Measurements from ENCODE around the gene HDAC8. TPM values are rescaled to one million over a fixed set of nuclear protein-coding genes. Genes with fewer than 3 reads are reported as not detected.

Gene HDAC8
- total RNA-seq, 1 experiment from 2014 or later = 26.2 TPM

DNA sequence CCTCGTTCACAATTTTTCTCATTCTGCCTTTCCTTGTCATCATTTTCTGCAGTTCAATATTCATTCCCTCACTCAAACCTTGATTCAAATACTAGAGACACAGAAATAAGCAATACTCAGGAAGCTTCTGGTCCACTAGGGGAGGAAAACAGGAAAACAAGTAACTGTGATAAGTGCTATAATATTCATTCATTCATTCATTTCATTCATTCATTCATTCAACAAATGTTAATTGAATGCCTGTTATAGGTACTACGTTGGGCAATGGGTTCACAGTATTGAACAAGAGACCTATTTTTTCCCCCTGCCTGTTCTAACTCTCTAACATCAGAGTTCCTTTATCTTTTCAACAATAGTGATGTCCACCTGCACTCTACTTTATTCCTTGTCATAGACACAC lies 104.0 kb downstream of the HDAC8 start:
- no peaks in the 10 kb centered on the region for H3K9me3 Mint-ChIP-seq (ENCODE audit: unreplicated experiment)
- CTCF ChIA-PET = no interaction called here
- Histone ChIP-seq H3K4me3 (ENCODE audit: low read depth, low read length) (no peak overlapping the region), H3K36me3 (ENCODE audit: control insufficient read depth, insufficient read depth, low read length) (no peaks in the 10 kb centered on the region), H3K9me3 (no peaks in the 10 kb centered on the region), H3K27me3 (replicated peaks; ENCODE audit: control insufficient read depth, insufficient read depth, low read length) (no peaks in the 10 kb centered on the region), H3K4me1 (no peaks in the 10 kb centered on the region)
- POLR2A ChIA-PET = no interaction called here
- H3K4me1 Mint-ChIP-seq (ENCODE audit: low read depth, unreplicated experiment) = no peaks in the 10 kb centered on the region
- H3K36me3 Mint-ChIP-seq (ENCODE audit: insufficient read depth, unreplicated experiment) = no peaks in the 10 kb centered on the region
- no peak overlapping the region for H3K4me3 Mint-ChIP-seq (ENCODE audit: unreplicated experiment)
- no peak for TF ChIP-seq CTCF (IDR thresholded peaks at IDR 0.05; ENCODE audit: insufficient read depth in 1 of 2, low read depth in 1 of 2, low read length in 1 of 2, severe bottlenecking in 1 of 2, unreplicated experiment in 1 of 2)
- intact Hi-C loops (cut with micrococcal nuclease; ENCODE audit: unreplicated experiment) = no loop called here
- no TSS peak for BruUV-seq (replicated peaks)
- no peak overlapping the region for H3K27ac Mint-ChIP-seq (ENCODE audit: unreplicated experiment)
- DNase-seq = no peak
- H3K27me3 Mint-ChIP-seq (ENCODE audit: insufficient read depth, unreplicated experiment) = no peaks in the 10 kb centered on the region

DNA sequence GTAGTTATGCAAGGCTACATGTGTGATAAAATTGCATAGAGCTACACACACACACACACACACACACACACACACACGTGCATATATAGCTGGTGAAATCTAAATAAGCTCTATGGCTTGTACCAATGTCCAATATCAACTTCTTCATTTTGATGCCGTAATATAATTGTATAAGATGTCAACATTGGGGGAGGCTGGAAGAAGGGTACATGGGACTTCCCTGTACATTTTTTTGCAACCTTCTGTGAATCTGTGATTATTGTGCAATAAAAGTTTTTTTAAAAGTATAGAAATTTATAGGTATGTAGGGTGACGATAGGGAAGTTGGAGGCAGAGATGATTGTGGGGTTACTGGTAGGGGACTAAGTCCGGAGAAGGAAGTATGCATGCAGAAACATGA lies 105.5 kb downstream of the HDAC8 start:
- ChIA-PET POLR2A (no interaction called here), CTCF (no interaction called here)
- Histone ChIP-seq H3K36me3 (ENCODE audit: control insufficient read depth, insufficient read depth, low read length) (no peaks in the 10 kb centered on the region), H3K4me3 (ENCODE audit: low read depth, low read length) (no peak overlapping the region), H3K4me1 (no peaks in the 10 kb centered on the region), H3K27me3 (replicated peaks; ENCODE audit: control insufficient read depth, insufficient read depth, low read length) (no peaks in the 10 kb centered on the region), H3K9me3 (no peaks in the 10 kb centered on the region)
- intact Hi-C loops (cut with micrococcal nuclease; ENCODE audit: unreplicated experiment) = no loop called here
- no peak for TF ChIP-seq CTCF (IDR thresholded peaks at IDR 0.05; ENCODE audit: insufficient read depth in 1 of 2, low read depth in 1 of 2, low read length in 1 of 2, severe bottlenecking in 1 of 2, unreplicated experiment in 1 of 2)
- BruUV-seq (replicated peaks) = no TSS peak
- no peaks in the 10 kb centered on the region for H3K9me3 Mint-ChIP-seq (ENCODE audit: unreplicated experiment)
- no peak overlapping the region for H3K27ac Mint-ChIP-seq (ENCODE audit: unreplicated experiment)
- peaks cover under 1% of the 10 kb centered on the region for H3K36me3 Mint-ChIP-seq (ENCODE audit: insufficient read depth, unreplicated experiment)
- DNase-seq = no peak
- H3K27me3 Mint-ChIP-seq (ENCODE audit: insufficient read depth, unreplicated experiment) = no peaks in the 10 kb centered on the region
- no peak overlapping the region for H3K4me3 Mint-ChIP-seq (ENCODE audit: unreplicated experiment)
- no peaks in the 10 kb centered on the region for H3K4me1 Mint-ChIP-seq (ENCODE audit: low read depth, unreplicated experiment)

DNA sequence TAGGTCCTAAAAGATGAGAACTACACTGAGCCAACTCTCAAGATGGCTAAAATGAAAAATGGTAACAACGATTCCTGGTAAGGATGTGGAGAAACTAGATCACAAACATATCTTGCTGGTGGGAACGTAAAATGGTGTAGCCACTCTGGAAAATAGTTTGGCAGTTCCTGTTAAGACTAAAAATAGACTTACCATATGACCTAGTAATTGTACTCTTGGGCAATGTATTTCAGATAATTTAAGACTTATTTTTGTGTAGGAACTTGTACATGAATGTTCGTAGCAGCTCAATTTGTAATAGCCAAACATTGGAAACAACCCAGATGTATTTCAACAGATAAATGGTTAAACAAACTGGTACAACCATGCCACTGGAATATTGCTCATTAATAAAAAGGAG lies 106.2 kb downstream of the HDAC8 start:
- H3K36me3 ChIP-seq (ENCODE audit: control insufficient read depth, insufficient read depth, low read length) = no peaks in the 10 kb centered on the region
- no peaks in the 10 kb centered on the region for H3K27me3 ChIP-seq (replicated peaks; ENCODE audit: control insufficient read depth, insufficient read depth, low read length)
- BruUV-seq (replicated peaks) = no TSS peak
- H3K4me3 ChIP-seq (ENCODE audit: low read depth, low read length) = no peak overlapping the region
- Mint-ChIP-seq H3K36me3 (ENCODE audit: insufficient read depth, unreplicated experiment) (peaks cover 6% of the 10 kb centered on the region), H3K9me3 (ENCODE audit: unreplicated experiment) (no peaks in the 10 kb centered on the region), H3K27me3 (ENCODE audit: insufficient read depth, unreplicated experiment) (no peaks in the 10 kb centered on the region), H3K4me3 (ENCODE audit: unreplicated experiment) (no peak overlapping the region), H3K27ac (ENCODE audit: unreplicated experiment) (no peak overlapping the region), H3K4me1 (ENCODE audit: low read depth, unreplicated experiment) (no peaks in the 10 kb centered on the region)
- H3K4me1 ChIP-seq = no peaks in the 10 kb centered on the region
- intact Hi-C loops (cut with micrococcal nuclease; ENCODE audit: unreplicated experiment) = no loop called here
- DNase-seq = no peak
- CTCF ChIA-PET = no interaction called here
- H3K9me3 ChIP-seq = no peaks in the 10 kb centered on the region
- POLR2A ChIA-PET = no interaction called here
- no peak for TF ChIP-seq CTCF (IDR thresholded peaks at IDR 0.05; ENCODE audit: insufficient read depth in 1 of 2, low read depth in 1 of 2, low read length in 1 of 2, severe bottlenecking in 1 of 2, unreplicated experiment in 1 of 2)

Measured in Caco-2 (cell line).